K562 (cell line): Measurements from ENCODE around the gene ZNF467. TPM values are rescaled to one million over a fixed set of nuclear protein-coding genes. Genes with fewer than 3 reads are reported as not detected.

Experiments
- ATAC-seq: fragments of 200-7000 bp; cut with Tn5 transposase; 3 replicates; pipeline ENCODE4 v1.9.1; 2020; ENCODE audit warnings: moderate library complexity
- BruUV-seq: library from RNA; stranded (reverse); fragments of 400-500 nt; replicated peaks from 2 replicates; lab custom pipeline; 2021; lab: Mats Ljungman, UMichigan
- CTCF ChIA-PET: fragments of 300-600 bp; formaldehyde crosslinking; extraction: SDS; loops from one replicate; lab custom pipeline; 2021; ENCODE audit warnings: low intra/inter-chr PET ratio; lab: Yijun Ruan, JAX
- POLR2A ChIA-PET: fragments of 300-600, 350-650 bp; sonication (Branson Sonifier 250); formaldehyde crosslinking; extraction: SDS; loops from one replicate; lab custom pipeline; 2021; ENCODE audit warnings: antibody characterized with exemption, inconsistent platforms; lab: Yijun Ruan, JAX
- DNase-seq, 4 experiments: peaks; one replicate each; pipeline versions ENCODE4 v3.0.0 to v3.0.0-alpha.2; 2011 to 2018; ENCODE audit warnings: low spot score in 3 of 4, mixed read lengths in 3 of 4; ENCODE audit errors: extremely low read depth in 1 of 4
- FAIRE-seq: peaks from 2 replicates; lab custom pipeline; 2011; peaks lifted over from hg19 to GRCh38; lab: Jason Lieb, UNC
- H2AFZ ChIP-seq: 2 replicates; pipeline ENCODE4 v1.6.0; 2011; ENCODE audit warnings: low read depth, low read length, control low read depth, inconsistent platforms
- H3K27ac ChIP-seq: fragments of 200-600 bp; 3 replicates; pipeline ENCODE4 v1.8.0; 2011; ENCODE audit warnings: low read depth, mild to moderate bottlenecking, control low read depth, inconsistent platforms, low read length, moderate library complexity, mixed read lengths; ENCODE audit errors: extremely low read depth
- H3K27me3 ChIP-seq, 2 experiments: fragments of 300-600 bp in 1 of 2; 2 replicates in 1 of 2; 3 replicates in 1 of 2; pipeline versions ENCODE4 v1.6.0 to v1.8.0; 2011; ENCODE audit warnings: inconsistent platforms in 2 of 2, low read length in 2 of 2, mild to moderate bottlenecking in 1 of 2, mixed read lengths in 1 of 2, moderate library complexity in 1 of 2; ENCODE audit not compliant: control insufficient read depth in 2 of 2, insufficient read depth in 2 of 2
- H3K36me3 ChIP-seq: fragments of 300-600 bp; 3 replicates; pipeline ENCODE4 v1.8.0; 2011; ENCODE audit warnings: mild to moderate bottlenecking, low read length, inconsistent platforms; ENCODE audit not compliant: control insufficient read depth, insufficient read depth
- H3K4me1 ChIP-seq, 2 experiments: fragments of 200-600 bp in 1 of 2; replicated peaks in 1 of 2; 2 replicates in 1 of 2; 3 replicates in 1 of 2; pipeline versions ENCODE4 v1.5.1 to v1.8.0; 2011; ENCODE audit warnings: inconsistent platforms in 2 of 2, low read length in 2 of 2, mild to moderate bottlenecking in 1 of 2, mixed read lengths in 1 of 2, moderate library complexity in 1 of 2; ENCODE audit not compliant: control insufficient read depth in 2 of 2, insufficient read depth in 2 of 2
- H3K4me2 ChIP-seq: 2 replicates; pipeline ENCODE4 v1.6.1; 2011; ENCODE audit warnings: low read length, control low read depth, inconsistent platforms, mixed read lengths; ENCODE audit not compliant: insufficient read depth
- H3K4me3 ChIP-seq: fragments of 200-600 bp; sonication (generic), shearing (Covaris generic); 2 replicates; pipeline ENCODE4 v1.5.1; 2016; ENCODE audit warnings: control low read depth, inconsistent platforms
- H3K79me2 ChIP-seq: fragments of 200-600 bp; 3 replicates; pipeline ENCODE4 v1.8.0; 2011; ENCODE audit warnings: low read length, inconsistent platforms; ENCODE audit not compliant: control insufficient read depth, insufficient read depth
- H3K9ac ChIP-seq, 2 experiments: 2 replicates each; pipeline versions ENCODE4 v1.6.0 to v1.6.1; 2011; ENCODE audit warnings: low read depth in 2 of 2, low read length in 2 of 2, control low read depth in 1 of 2, inconsistent platforms in 1 of 2, mild to moderate bottlenecking in 1 of 2, mixed read lengths in 1 of 2; ENCODE audit not compliant: insufficient read depth in 1 of 2
- H3K9me1 ChIP-seq: one replicate; pipeline ENCODE4 v1.6.0; 2011; ENCODE audit warnings: inconsistent platforms, mild to moderate bottlenecking, low read length, moderate library complexity; ENCODE audit not compliant: control insufficient read depth, insufficient read depth
- H3K9me3 ChIP-seq: replicated peaks from 2 replicates; pipeline ENCODE4 v1.5.1; 2011; ENCODE audit warnings: low read depth, low read length, inconsistent platforms; ENCODE audit not compliant: control insufficient read depth, insufficient read depth
- H4K20me1 ChIP-seq: replicated peaks from 2 replicates; pipeline ENCODE4 v1.6.1; 2011; ENCODE audit warnings: low read length, inconsistent platforms, mixed read lengths; ENCODE audit not compliant: control insufficient read depth, insufficient read depth
- RAD21 ChIP-seq, 2 experiments: fragments of 250-450 bp in 1 of 2; fragments of 450-650 bp in 1 of 2; sonication (Bioruptor Pico) in 1 of 2; formaldehyde crosslinking in 1 of 2; IDR thresholded peaks in 1 of 2; conservative IDR thresholded peaks in 1 of 2; 2 replicates each; pipeline versions ENCODE4 v1.4.0 to v1.8.0; 2020 to 2022; ENCODE audit warnings: mild to moderate bottlenecking in 2 of 2, moderate library complexity in 1 of 2
- WGBS: fragments of 100-300 bp; shearing (Covaris generic); methylation state at CpG from one replicate; pipeline ENCODE4 v1.1.6; 2016; ENCODE audit warnings: low coverage, mixed read lengths; ENCODE audit not compliant: insufficient coverage; ENCODE audit errors: missing lambda C conversion rate; 5-methylcytosine and 5-hydroxymethylcytosine counted together
- in situ Hi-C: fragments of 300-500 bp; cut with MboI; formaldehyde crosslinking; loops from 4 replicates; pipeline ENCODE4 v1.15.0; 2018; ENCODE audit warnings: inconsistent platforms, mixed read lengths
- intact Hi-C: fragments of 100-400 bp; cut with micrococcal nuclease; formaldehyde crosslinking; loops from 2 replicates; pipeline ENCODE4 v1.14.2; 2022
- polyA plus RNA-seq, 8 experiments: library from polyadenylated mRNA; depleted of rRNA in 4 of 8; stranded (reverse) in 5 of 8; unstranded in 3 of 8; fragments of >200 nt; fragmentation: Nextera tagmentation in 2 of 8; fragmentation: Illumina TruSeq in 1 of 8; extraction: Ambion mirVana in 2 of 8; extraction: Trizol in 1 of 8; gene quantifications; 2 replicates each; pipeline versions ENCODE4 v1.2.1 to v1.2.3, GENCODE V29; 2011 to 2014; ENCODE audit warnings: inconsistent platforms in 1 of 8, missing spikeins in 1 of 8
- total RNA-seq, 7 experiments: library from RNA; depleted of rRNA in 6 of 7; stranded (reverse); fragments of >200 nt in 6 of 7; fragmentation: Illumina TruSeq in 2 of 7; extraction: Trizol in 2 of 7; gene quantifications; 2 replicates each; pipeline versions ENCODE4 v1.2.1 to v1.2.3, GENCODE V29; 2011 to 2021; ENCODE audit warnings: low replicate concordance in 1 of 7
- TF ChIP-seq, protein P1 (sequence below), 3 experiments: IDR thresholded peaks in 2 of 3; conservative IDR thresholded peaks in 1 of 3; 2 replicates each; pipeline ENCODE4 v1.5.1; 2011 to 2012; ENCODE audit warnings: low read length in 3 of 3, mild to moderate bottlenecking in 3 of 3, control low read depth in 2 of 3, improper control_type of control experiment in 1 of 3, inconsistent platforms in 1 of 3, low read depth in 1 of 3, mixed read lengths in 1 of 3, moderate library complexity in 1 of 3; ENCODE audit not compliant: insufficient read depth in 2 of 3
- TF ChIP-seq, protein P2 (sequence below): fragments of 450-650 bp; IDR thresholded peaks from 2 replicates; pipeline ENCODE4 v1.7.0; 2016; ENCODE audit warnings: borderline replicate concordance
- TF ChIP-seq, protein P3 (sequence below): sonication (generic); formaldehyde crosslinking; IDR thresholded peaks from 2 replicates; pipeline ENCODE4 v1.8.0; 2022; ENCODE audit warnings: missing genetic modification reagents, mild to moderate bottlenecking, moderate library complexity, borderline replicate concordance

The ZNF467 gene
- total and polyA plus RNA-seq, 9 of the 15 experiments (the other 6 are each of a cell fraction or from before 2014, with no cell fraction given): 0.32 to 14.2 (median 1.7) TPM

DNA sequence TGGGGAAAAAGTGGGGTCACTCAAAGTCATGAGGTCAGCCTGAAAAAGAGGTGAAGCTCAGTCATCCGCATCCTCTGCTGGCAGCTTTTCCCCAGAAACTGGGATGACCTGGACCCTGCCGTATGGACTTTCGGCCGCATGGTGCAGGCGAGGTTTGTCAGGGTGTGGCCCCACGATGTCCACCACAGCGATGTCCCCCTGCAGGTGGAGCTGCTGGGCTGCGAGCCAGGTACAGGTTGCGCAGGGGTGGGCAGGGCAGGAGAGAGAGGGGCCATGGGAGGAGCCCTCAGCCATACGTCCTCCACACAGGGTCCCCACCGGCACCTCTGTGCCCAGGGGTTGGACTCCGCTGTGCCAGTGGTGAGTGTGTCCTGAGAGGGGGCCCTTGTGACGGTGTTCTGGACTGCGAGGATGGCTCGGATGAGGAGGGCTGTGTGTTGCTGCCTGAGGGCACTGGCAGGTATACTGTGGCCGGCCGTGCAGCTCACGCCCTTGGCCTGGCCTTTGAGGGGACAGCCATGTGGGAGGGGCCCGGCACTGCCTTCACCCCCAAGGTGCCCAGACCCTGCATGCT lies 23.0 kb upstream of the ZNF467 start:
- no TSS peak for BruUV-seq
- no peaks in the 10 kb centered on the region; the same call in 1 of the 2 replicates for H4K20me1 ChIP-seq
- DNase-seq (peak in 2 of 4 experiments; percentile 56 to 58), FAIRE-seq (no peak), ATAC-seq (peak; percentile 20)
- CTCF ChIA-PET: no interaction called here
- H3K4me2 ChIP-seq: no peak overlapping the region
- no peaks in the 10 kb centered on the region for H3K9me3 ChIP-seq
- H3K4me1 ChIP-seq: peaks cover 0 to 44% of the 10 kb centered on the region in 2 experiments; a peak in 2 of 5 replicates
- TF ChIP-seq, protein P1, sequence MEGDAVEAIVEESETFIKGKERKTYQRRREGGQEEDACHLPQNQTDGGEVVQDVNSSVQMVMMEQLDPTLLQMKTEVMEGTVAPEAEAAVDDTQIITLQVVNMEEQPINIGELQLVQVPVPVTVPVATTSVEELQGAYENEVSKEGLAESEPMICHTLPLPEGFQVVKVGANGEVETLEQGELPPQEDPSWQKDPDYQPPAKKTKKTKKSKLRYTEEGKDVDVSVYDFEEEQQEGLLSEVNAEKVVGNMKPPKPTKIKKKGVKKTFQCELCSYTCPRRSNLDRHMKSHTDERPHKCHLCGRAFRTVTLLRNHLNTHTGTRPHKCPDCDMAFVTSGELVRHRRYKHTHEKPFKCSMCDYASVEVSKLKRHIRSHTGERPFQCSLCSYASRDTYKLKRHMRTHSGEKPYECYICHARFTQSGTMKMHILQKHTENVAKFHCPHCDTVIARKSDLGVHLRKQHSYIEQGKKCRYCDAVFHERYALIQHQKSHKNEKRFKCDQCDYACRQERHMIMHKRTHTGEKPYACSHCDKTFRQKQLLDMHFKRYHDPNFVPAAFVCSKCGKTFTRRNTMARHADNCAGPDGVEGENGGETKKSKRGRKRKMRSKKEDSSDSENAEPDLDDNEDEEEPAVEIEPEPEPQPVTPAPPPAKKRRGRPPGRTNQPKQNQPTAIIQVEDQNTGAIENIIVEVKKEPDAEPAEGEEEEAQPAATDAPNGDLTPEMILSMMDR (IDR thresholded peaks at IDR 0.05 in 2 of 3, conservative IDR thresholded peaks at IDR 0.05 in 1 of 3; ENCODE audit: insufficient read depth in 2 of 3, low read depth in 1 of 3, low read length in 3 of 3): peak in 2 of 3 experiments; percentile 15 to 41; a peak in 2 of 6 replicates
- TF ChIP-seq, protein P2, sequence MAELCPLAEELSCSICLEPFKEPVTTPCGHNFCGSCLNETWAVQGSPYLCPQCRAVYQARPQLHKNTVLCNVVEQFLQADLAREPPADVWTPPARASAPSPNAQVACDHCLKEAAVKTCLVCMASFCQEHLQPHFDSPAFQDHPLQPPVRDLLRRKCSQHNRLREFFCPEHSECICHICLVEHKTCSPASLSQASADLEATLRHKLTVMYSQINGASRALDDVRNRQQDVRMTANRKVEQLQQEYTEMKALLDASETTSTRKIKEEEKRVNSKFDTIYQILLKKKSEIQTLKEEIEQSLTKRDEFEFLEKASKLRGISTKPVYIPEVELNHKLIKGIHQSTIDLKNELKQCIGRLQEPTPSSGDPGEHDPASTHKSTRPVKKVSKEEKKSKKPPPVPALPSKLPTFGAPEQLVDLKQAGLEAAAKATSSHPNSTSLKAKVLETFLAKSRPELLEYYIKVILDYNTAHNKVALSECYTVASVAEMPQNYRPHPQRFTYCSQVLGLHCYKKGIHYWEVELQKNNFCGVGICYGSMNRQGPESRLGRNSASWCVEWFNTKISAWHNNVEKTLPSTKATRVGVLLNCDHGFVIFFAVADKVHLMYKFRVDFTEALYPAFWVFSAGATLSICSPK: no peak
- TF ChIP-seq RAD21 (CRISPR knock-in tag; conservative IDR thresholded peaks at IDR 0.05 in 1 of 2, IDR thresholded peaks at IDR 0.05 in 1 of 2): 0 out of 4 replicates have a peak, but pooled peaks of 1 of the 2 experiments have one; percentile 11
- TF ChIP-seq, protein P3, sequence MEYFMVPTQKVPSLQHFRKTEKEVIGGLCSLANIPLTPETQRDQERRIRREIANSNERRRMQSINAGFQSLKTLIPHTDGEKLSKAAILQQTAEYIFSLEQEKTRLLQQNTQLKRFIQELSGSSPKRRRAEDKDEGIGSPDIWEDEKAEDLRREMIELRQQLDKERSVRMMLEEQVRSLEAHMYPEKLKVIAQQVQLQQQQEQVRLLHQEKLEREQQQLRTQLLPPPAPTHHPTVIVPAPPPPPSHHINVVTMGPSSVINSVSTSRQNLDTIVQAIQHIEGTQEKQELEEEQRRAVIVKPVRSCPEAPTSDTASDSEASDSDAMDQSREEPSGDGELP (CRISPR knock-in tag): no peak
- WGBS: 10% methylated on average over 19 of the region's 19 CpGs
- no peak overlapping the region for H3K4me3 ChIP-seq
- H2AFZ ChIP-seq: no peak overlapping the region
- H3K36me3 ChIP-seq: no peaks in the 10 kb centered on the region
- POLR2A ChIA-PET: interaction anchor here (0.6 to 1.2 kb wide), 3 partner anchors 8 to 134 kb away, joined by 3 to 6 read pairs (median 3); no protein-coding TSS in a partner anchor
- intact Hi-C loops (no loop called here), in situ Hi-C loops (no loop called here)
- no peak overlapping the region for H3K9ac ChIP-seq
- peaks cover 12 to 57% of the 10 kb centered on the region in 2 experiments; a peak in 4 of 5 replicates for H3K27me3 ChIP-seq
- H3K79me2 ChIP-seq: no peaks in the 10 kb centered on the region
- no peak overlapping the region for H3K27ac ChIP-seq
- H3K9me1 ChIP-seq: no peaks in the 10 kb centered on the region
